ENCODE measurements around the gene CYP8B1.

The CYP8B1 gene

GRCh38 chr3:42851228-42851834 lies 24.3 kb downstream of the CYP8B1 start:
- no peak for DNase-seq

- DNase-seq: no peak
These were observed 25.4 kb downstream of the CYP8B1 start for GRCh38 chr3:42850263-42850662.

GRCh38 chr3:42849017-42849416 lies 26.7 kb downstream of the CYP8B1 start:
- no peak for DNase-seq

GRCh38 chr3:42847731-42848130 lies 27.9 kb downstream of the CYP8B1 start:
- no peak for DNase-seq

- peak; percentile 70 to 82 (median 81) for DNase-seq
These were observed 28.8 kb downstream of the CYP8B1 start for GRCh38 chr3:42846685-42847522.

- no peak for DNase-seq
These were observed 30.9 kb downstream of the CYP8B1 start for GRCh38 chr3:42844815-42845214.

- DNase-seq: no peak
These were observed 31.3 kb downstream of the CYP8B1 start for GRCh38 chr3:42844412-42844713.

GRCh38 chr3:42843713-42844411 lies 31.8 kb downstream of the CYP8B1 start:
- peak in 3 of 4 experiments; percentile 7 to 22 (median 21) for DNase-seq

GRCh38 chr3:42841332-42841731 lies 34.3 kb downstream of the CYP8B1 start:
- no peak for DNase-seq

GRCh38 chr3:42839616-42840015 lies 36.1 kb downstream of the CYP8B1 start:
- DNase-seq: peak; percentile 64 to 78 (median 70)

- DNase-seq: no peak
These were observed 37.1 kb downstream of the CYP8B1 start for GRCh38 chr3:42838571-42838970.

- DNase-seq: no peak
These were observed 39.2 kb downstream of the CYP8B1 start for GRCh38 chr3:42836150-42837123.

GRCh38 chr3:42831321-42831713 lies 44.4 kb downstream of the CYP8B1 start:
- DNase-seq: peak; percentile 83 to 90 (median 90)

- peak in 2 of 4 experiments; percentile 9 to 21 for DNase-seq
These were observed 45.0 kb downstream of the CYP8B1 start for GRCh38 chr3:42830437-42831320.

GRCh38 chr3:42829628-42830436 lies 45.8 kb downstream of the CYP8B1 start:
- DNase-seq: no peak

- DNase-seq: no peak
These were observed 46.5 kb downstream of the CYP8B1 start for GRCh38 chr3:42829083-42829627.

- no peak for DNase-seq
These were observed 48.0 kb downstream of the CYP8B1 start for GRCh38 chr3:42827654-42828053.

- no peak for DNase-seq
These were observed 48.7 kb downstream of the CYP8B1 start for GRCh38 chr3:42827023-42827422.

GRCh38 chr3:42826141-42826540 lies 49.5 kb downstream of the CYP8B1 start:
- no peak for DNase-seq

- DNase-seq: no peak
These were observed 52.3 kb downstream of the CYP8B1 start for GRCh38 chr3:42823351-42823750.

Measured in suppressor macrophage (primary cell).